Fibroblast of villous mesenchyme (primary cell): Measurements from ENCODE around the gene CACNA2D2. TPM values are rescaled to one million over a fixed set of nuclear protein-coding genes. Genes with fewer than 3 reads are reported as not detected.

Experiments
- DNase-seq: peaks from one replicate; pipeline ENCODE4 v3.0.0-alpha.2; 2010; ENCODE audit warnings: low read depth
- H3K4me3 ChIP-seq: 2 replicates; pipeline ENCODE4 v1.5.1; 2011; ENCODE audit warnings: low read depth, mild to moderate bottlenecking, low read length
- total RNA-seq: library from RNA; depleted of rRNA; stranded (reverse); fragments of >200 nt; gene quantifications from 2 replicates; pipeline ENCODE4 v1.2.3, GENCODE V29; 2012
- TF ChIP-seq, protein P1 (sequence below): IDR thresholded peaks from 2 replicates; pipeline ENCODE4 v1.5.1; 2012; ENCODE audit warnings: low read depth, mild to moderate bottlenecking, low read length; ENCODE audit not compliant: insufficient read depth

CACNA2D2 gene
- total RNA-seq, 1 donor, result not detected

DNA sequence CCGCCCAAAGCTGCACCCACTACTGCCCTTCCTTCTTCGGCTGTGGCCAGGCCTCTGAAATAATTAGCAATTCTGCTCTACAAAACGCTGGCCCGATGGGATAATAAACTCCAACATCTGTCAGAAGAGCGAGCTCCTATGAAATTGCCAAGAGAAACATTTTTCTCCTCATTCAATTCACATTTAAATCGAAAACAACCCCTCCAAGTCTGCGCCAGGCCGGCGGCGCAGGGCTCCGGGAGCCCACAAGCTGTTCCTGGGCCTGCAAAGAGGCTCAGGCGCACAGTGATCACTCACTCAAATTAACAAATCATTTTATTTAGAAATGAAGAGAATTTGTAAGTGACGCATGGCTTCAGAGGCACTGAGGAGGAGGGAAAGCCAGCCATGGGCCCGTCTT lies 88.8 kb downstream of the CACNA2D2 start:
- TF ChIP-seq, protein P1, sequence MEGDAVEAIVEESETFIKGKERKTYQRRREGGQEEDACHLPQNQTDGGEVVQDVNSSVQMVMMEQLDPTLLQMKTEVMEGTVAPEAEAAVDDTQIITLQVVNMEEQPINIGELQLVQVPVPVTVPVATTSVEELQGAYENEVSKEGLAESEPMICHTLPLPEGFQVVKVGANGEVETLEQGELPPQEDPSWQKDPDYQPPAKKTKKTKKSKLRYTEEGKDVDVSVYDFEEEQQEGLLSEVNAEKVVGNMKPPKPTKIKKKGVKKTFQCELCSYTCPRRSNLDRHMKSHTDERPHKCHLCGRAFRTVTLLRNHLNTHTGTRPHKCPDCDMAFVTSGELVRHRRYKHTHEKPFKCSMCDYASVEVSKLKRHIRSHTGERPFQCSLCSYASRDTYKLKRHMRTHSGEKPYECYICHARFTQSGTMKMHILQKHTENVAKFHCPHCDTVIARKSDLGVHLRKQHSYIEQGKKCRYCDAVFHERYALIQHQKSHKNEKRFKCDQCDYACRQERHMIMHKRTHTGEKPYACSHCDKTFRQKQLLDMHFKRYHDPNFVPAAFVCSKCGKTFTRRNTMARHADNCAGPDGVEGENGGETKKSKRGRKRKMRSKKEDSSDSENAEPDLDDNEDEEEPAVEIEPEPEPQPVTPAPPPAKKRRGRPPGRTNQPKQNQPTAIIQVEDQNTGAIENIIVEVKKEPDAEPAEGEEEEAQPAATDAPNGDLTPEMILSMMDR, result no peak
- no peak overlapping the region for H3K4me3 ChIP-seq
- no peak for DNase-seq

DNA sequence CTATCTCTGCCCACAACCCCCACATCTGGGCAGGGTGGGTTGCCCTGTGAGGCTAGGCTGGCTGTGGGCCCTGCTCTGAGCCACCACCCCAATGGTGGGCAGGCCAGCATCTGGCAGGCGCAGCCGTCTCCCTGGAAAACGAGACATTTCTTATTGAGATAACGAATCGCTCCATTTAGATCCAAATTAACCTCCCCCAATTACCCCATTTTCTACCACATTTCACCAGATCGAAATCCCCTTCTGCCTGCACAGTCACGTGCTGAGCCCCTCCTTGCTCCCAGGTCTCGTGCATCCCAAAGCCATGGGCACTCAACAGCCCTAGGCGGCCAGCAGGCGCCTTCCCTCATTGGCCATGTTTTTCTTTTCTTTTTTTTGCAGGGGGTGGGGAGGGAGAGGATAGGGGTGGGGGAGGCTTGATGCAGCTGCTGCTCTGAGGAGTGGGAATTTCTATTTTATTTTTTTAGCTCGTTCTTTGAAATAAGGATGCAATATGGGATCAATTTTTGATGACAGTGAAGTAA lies 91.1 kb downstream of the CACNA2D2 start:
- TF ChIP-seq, protein P1, result no peak
- no peak overlapping the region for H3K4me3 ChIP-seq

GRCh38 chr3:50411229-50411628 lies 92.2 kb downstream of the CACNA2D2 start:
- no peak overlapping the region for H3K4me3 ChIP-seq
- no peak for DNase-seq
- TF ChIP-seq, protein P1, result no peak

More for the DNA sequence above, 91.1 kb downstream of the CACNA2D2 start:
- DNase-seq, result no peak

GRCh38 chr3:50410608-50411139 lies 92.8 kb downstream of the CACNA2D2 start:
- H3K4me3 ChIP-seq, result no peak overlapping the region
- no peak for DNase-seq
- TF ChIP-seq, protein P1, result no peak

- no peak for DNase-seq
- TF ChIP-seq, protein P1, result no peak
- H3K4me3 ChIP-seq, result no peak overlapping the region
Measured at GRCh38 chr3:50410185-50410584, 93.2 kb downstream of the CACNA2D2 start.

- H3K4me3 ChIP-seq, result no peak overlapping the region
- TF ChIP-seq, protein P1, result no peak
- DNase-seq, result no peak
Measured at GRCh38 chr3:50408443-50408944, 94.9 kb downstream of the CACNA2D2 start.

GRCh38 chr3:50406487-50406886 lies 96.9 kb downstream of the CACNA2D2 start:
- TF ChIP-seq, protein P1, result no peak
- DNase-seq, result no peak

More at GRCh38 chr3:50406487-50406886, 96.9 kb downstream of the CACNA2D2 start:
- no peak overlapping the region for H3K4me3 ChIP-seq
